HG03280 (cell line): Measurements from ENCODE around the gene GNG4.

Experiments
- ATAC-seq: cut with Tn5 transposase; IDR thresholded peaks from one replicate; pipeline ENCODE4 v1.9.1; 2021; ENCODE audit warnings: mild to moderate bottlenecking, moderate library complexity; ENCODE audit not compliant: unreplicated experiment

The GNG4 gene

DNA sequence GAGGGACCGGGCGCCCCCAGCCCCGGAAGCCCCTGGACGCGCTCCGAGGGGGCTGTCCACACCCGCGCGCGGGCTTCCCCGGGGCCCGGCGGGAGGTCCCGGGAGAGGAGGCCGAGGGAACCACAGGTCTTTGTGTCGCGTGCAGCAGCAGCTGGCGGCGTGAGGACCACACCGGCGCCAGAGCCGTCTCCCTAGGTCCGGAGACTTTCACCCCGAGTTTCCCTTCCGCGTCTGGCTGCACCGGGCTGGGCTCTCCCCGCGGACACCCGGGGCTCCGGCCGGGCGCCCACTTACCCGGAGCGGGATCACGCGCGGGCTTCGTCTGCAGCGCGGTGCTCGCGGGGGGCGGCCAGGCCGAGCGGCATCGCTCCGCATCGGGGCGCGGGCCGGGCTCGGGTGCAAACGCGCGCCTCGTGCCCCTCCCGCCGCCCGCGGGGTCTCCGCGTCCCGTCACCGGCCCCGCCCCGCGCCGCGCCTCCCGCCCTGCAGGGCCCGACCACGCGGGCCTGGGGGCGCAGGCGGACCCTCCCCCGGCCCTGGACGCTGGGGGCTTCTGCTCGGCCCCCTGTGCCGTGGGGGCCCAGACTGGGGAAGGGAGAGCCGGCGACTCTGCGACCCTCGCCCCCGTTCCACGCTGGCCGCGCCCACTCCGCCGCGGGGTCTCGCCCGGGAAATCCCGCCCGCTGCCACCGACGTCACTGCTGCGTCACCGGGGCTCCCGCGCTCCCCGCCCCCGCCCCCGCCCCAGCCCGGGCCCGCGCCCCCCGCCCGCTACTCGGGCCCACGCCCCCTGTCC lies at the start of gene GNG4:
Gene GNG4 (minus strand): TSS at position 417 of the 796 bp plus-strand sequence. CDS start 65,946 bp downstream, outside the sequence.
- no peak for ATAC-seq

- no peak for ATAC-seq
Observed at GRCh38 chr1:235697508-235697907, 47.9 kb upstream of the GNG4 start.

DNA sequence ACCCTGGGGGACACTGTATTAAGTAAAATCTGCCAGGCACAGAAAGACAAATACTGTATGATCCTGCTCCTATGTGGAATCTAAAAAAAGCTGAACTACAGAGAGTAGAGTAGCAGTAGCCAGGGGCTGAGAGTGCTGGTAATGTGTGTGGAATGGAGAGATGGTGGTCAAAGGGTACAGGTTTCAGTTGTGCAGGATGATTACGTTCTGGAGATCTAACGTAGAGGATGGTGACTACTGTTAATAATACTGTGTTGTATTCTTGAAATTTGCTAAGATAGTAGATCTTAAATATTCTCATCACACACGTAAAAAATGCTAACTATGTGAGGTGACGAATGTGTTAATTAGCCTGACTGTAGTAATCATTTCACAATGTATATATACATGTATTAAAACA lies 39.8 kb upstream of the GNG4 start:
- no peak for ATAC-seq

DNA sequence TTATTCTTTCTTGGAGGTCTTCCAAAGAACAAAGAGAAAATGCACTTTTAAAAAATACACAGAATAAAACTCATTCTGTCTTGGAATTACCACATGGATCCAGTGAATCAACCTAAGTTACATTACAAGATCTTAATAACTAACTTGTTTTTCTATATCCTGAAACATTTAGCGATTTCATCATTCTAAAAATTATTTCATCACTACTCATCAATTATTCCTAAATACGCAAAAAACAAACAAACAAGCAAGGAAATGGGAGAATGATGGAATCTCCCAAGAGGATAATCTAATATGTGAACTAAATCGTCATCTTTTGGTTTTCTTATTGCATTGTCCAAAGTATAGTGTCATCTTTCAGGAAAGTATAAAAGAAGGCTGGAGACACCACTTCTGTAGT lies 38.5 kb upstream of the GNG4 start:
- ATAC-seq = no peak

GRCh38 chr1:235683653-235684052 lies 34.1 kb upstream of the GNG4 start:
- ATAC-seq = no peak

DNA sequence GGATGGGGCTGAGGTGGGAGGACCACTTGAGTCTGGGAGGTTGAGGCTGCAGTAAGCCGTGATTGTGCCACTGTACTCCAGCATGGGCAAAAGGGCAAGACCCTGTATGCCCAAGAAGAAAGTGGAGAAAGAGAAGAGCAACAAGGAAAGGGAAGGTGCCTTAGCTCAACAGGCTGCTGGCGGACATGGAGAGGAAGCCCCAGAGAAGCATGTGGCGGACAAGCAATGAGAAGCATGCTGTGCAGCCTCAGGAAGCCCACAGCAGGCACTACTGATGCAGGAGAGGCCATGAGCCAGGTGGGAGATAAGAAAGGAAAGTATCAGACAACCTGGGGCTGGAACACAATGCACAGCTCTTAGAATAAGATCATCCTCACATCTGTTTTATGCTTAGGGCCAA lies 32.6 kb upstream of the GNG4 start:
- ATAC-seq = no peak

GRCh38 chr1:235679644-235680043 lies 30.1 kb upstream of the GNG4 start:
- no peak for ATAC-seq

- ATAC-seq = no peak
Observed at GRCh38 chr1:235679005-235679404, 29.4 kb upstream of the GNG4 start.

DNA sequence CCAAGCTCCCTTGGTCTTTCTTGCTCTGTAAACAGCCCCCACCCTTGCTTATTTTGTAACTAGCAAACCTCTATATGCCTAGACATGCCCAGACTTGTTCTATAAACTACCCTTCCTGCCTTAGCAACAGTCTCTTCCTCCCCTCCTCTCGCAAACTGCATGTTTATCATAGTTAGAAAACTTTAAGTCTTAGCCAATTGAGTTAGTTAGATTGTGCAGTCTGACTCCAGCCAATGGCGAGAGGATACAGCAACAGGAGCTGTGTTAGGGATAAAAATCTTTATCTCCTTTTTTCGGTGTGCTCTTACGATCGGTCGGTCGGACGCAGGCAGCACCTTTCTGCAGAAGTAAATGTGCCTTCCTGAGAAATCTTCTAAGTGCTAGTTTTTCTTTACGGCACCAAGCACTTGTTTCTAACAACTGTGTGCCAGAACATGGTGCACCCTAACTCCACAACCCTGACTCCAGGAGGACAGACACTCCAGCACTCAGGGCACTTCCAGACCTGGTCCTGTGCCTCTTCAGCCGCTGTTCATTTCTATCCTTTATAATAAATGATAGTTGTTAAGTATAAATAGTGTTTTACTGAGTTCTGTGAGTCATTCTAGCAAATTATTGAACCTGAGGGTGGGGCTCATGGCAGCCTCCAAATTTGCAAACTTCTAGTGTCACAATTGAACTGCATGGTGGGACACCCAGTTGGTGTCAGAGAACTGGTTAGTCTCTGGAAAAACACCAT lies 25.7 kb upstream of the GNG4 start:
- no peak for ATAC-seq

GRCh38 chr1:235673981-235674380 lies 24.4 kb upstream of the GNG4 start:
- ATAC-seq = no peak

- no peak for ATAC-seq
Observed at GRCh38 chr1:235671992-235672391, 22.4 kb upstream of the GNG4 start.

- no peak for ATAC-seq
Observed at GRCh38 chr1:235670157-235670776, 20.7 kb upstream of the GNG4 start.

GRCh38 chr1:235669277-235669676 lies 19.7 kb upstream of the GNG4 start:
- no peak for ATAC-seq

DNA sequence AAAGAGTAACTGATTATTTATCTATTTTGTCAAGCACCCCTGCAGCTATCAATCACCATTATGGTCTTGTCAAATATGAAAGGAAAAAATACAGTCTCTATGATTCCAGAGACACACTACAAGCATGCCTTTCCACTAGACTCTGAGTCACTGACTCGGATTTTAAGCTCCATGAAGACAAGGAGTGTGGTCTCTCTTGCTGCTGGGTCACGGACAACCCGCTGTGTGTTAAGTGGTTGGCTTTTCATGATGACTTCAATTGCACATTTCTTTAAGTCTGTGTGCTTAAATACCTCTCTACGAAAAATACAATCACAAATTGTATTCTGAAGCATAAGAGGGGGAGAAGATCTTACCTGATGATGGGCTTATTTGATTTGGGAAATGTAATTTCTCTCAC lies 14.0 kb upstream of the GNG4 start:
- no peak for ATAC-seq

DNA sequence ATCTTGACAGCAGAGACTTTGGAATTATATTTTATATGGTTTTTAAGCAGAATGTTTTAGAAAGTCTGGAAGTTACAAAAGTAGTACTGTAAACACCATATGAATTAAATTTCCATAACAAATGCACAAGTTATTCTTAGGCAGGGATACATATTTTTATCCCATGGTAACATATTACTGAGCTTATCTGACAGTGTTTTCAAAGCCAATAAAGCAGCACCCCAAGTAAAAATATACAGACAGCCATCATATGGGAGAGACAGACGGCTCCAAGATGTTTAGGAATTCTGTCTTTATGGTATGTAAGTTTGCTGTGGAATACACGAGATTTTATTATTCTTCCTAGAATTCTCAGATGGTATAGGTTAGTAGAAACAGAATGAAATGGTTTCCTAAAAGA lies 12.0 kb upstream of the GNG4 start:
- ATAC-seq = no peak

DNA sequence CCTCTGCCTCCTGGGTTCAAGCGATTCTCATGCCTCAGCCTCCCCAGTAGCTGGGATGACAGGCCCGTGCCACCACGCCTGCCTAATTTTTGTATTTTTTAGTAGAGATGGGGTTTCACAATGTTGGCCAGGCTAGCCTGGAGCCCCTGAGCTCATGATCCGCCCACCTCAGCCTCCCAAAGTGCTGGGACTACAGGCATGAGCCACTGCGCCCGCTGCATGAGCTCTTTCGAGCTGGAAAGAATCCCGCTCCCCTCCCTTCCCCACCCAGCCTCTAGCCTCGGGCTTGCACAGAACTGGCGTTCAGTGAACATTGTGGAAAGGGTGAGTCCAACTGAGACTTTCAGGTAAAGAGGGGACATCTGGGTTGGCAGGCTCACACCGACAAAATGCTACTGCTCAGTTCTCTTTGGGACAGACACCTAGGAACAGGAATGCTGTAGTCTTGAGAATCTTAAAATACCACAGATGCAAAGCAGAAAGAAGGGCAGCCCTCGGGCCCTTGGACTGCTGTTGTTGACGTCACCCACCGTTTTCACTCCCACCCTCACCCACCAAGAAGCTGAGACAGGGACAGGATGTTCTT lies 9.7 kb upstream of the GNG4 start:
- ATAC-seq = no peak

DNA sequence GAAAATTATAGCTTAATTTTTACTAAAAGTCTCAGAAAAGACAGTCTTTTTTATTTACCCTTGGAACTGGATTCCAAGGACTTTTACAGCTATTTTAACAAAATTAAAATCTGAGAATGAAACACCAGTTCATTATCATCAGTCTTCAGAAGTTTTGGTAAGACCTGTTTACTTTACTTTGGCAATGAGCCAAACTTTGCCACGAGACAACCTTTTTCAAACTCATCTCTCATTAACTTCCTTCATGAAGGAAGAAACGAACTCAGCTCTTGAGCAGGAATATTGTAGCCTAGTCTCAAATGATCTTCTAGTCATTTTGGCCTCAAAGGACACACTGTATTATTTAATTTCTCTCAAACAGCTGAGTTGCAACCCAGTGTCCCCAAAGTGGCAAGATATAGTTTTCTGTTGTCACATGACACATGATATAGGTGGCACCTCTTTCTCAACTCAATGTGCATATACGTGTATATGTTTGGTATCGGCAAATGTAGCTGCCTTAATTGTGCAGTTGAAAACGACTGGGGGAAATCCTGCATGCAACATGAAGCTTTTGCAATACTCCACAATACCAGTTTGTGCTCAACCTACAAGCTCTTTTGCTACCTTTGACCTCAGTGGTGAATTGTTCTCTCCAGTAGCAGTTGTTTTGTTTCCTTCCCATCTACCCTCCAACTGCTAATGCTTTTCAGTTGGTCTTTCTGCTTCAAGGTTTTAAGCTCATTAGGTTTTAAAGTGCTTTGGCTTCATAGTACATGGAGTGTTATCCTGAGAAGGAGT lies 8.4 kb upstream of the GNG4 start:
- no peak for ATAC-seq

DNA sequence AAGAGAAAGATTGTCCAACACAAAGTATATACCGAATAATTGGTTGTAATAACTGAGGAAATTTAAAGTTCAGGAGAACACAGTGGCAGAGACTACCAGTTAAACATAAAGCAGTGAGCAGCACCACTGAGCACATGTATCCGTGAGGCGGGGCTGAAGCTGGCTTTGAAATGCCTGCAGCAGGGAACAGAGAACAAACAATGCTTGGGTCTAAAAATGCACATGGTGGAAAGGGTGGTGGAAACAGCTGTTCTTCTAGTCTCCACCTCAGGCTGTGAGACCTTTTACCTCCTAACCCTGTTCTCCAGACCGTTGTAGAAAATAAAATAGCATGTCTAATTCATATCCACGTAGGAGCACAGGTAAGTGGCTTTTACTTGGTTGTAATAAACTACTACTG lies 7.7 kb upstream of the GNG4 start:
- ATAC-seq = no peak

DNA sequence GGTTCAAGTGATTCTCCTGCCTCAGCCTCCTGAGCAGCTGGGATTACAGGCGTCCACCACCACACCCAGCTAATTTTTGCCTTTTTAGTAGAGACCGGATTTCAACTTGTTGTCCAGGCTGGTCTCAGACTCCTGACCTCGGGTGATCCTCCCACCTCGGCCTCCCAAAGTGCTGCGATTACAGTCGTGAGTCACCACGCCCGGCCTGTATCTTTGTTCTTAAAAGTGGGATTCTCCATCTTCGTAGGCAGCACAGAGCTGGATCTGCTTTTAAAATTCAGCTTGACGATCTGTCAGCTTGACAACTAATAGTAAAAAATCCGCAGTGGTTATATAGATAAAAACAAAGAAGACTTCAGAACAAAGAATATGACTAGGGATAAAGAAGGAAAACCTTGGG lies 2.8 kb upstream of the GNG4 start:
- ATAC-seq = no peak

- no peak for ATAC-seq
Observed at GRCh38 chr1:235651170-235651806, 1.7 kb upstream of the GNG4 start.
